Testis (tissue), 2 donors: ENCODE results near the gene PGD.

Experiments
- CTCF ChIP-seq, 3 experiments: fragments of 450-650 bp in 2 of 3; fragments of 200-600 bp in 1 of 3; sonication (generic) in 1 of 3; IDR thresholded peaks; one replicate each; pipeline ENCODE4 v1.5.1; 2016 to 2019; ENCODE audit warnings: antibody characterized with exemption in 3 of 3, mild to moderate bottlenecking in 2 of 3, moderate library complexity in 1 of 3
- POLR2A ChIP-seq: fragments of 450-650 bp; IDR thresholded peaks from one replicate; pipeline ENCODE4 v1.6.1; 2017; ENCODE audit warnings: antibody characterized with exemption, mild to moderate bottlenecking, moderate library complexity

GRCh38 chr1:10437052-10437451, 38.2 kb downstream of the PGD start:
- TF ChIP-seq CTCF (IDR thresholded peaks at IDR 0.05) (no peak), POLR2A (no peak)
